Adrenal gland (tissue), 5 donors: Measurements from ENCODE around the gene TSHR.

Experiments used
- POLR2A ChIP-seq, 2 donors: fragments of 450-650 bp; IDR thresholded peaks; one replicate each; pipeline ENCODE4 v1.6.1; 2017; ENCODE audit warnings: antibody characterized with exemption in 2 of 2, mild to moderate bottlenecking in 2 of 2, moderate library complexity in 1 of 2
- TF ChIP-seq, protein P1 (sequence below), 6 experiments: fragments of 450-650 bp in 4 of 6; fragments of 200-600 bp in 2 of 6; sonication (generic) in 1 of 6; IDR thresholded peaks; 1 replicate in 5 of 6; 2 replicates in 1 of 6; pipeline versions ENCODE4 v1.5.1 to v1.8.0; 2016 to 2021; ENCODE audit warnings: antibody characterized with exemption in 6 of 6, mild to moderate bottlenecking in 2 of 6, moderate library complexity in 1 of 6
- donor health status: DM: no; HTN: no; CAD: no.

DNA sequence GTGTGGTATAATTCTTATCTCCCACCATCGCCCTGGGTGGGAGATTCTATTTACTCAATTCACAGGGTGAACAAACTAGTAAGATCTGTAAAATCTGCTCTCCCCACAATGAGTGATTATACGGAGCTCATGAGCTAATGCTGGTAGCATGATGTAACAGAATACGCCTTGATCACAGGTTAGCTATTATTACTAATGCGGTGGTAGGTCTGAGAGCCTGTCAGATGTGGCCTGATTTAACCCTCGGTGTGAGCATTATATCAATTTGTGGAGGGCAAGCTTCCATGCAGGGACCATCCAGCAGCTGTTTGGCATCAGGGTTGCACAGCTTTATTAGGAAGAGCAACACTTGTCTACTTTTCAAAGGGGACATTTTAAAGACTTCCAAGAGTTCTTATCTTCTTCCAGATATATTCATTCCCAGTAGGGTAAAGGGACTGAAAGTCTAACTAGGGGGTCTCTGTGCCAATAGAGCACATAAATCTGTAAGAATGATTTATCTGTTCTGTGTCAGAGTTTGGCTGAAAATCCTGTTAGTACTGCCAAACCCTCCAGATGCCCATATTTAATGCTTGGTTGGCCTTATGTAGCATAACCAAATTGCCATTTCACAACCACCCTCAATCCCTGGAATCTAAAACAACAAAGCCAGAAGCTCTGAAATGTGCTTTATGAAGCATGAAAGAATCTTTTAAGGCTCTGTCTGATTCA, 18.7 kb downstream of the TSHR start:
- TF ChIP-seq, protein P1, sequence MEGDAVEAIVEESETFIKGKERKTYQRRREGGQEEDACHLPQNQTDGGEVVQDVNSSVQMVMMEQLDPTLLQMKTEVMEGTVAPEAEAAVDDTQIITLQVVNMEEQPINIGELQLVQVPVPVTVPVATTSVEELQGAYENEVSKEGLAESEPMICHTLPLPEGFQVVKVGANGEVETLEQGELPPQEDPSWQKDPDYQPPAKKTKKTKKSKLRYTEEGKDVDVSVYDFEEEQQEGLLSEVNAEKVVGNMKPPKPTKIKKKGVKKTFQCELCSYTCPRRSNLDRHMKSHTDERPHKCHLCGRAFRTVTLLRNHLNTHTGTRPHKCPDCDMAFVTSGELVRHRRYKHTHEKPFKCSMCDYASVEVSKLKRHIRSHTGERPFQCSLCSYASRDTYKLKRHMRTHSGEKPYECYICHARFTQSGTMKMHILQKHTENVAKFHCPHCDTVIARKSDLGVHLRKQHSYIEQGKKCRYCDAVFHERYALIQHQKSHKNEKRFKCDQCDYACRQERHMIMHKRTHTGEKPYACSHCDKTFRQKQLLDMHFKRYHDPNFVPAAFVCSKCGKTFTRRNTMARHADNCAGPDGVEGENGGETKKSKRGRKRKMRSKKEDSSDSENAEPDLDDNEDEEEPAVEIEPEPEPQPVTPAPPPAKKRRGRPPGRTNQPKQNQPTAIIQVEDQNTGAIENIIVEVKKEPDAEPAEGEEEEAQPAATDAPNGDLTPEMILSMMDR (IDR thresholded peaks at IDR 0.05): no peak
- no peak for TF ChIP-seq POLR2A (IDR thresholded peaks at IDR 0.05)
